Neural cell (in vitro differentiated cells): ENCODE measurements around the gene IGFL4. TPM values are rescaled to one million over a fixed set of nuclear protein-coding genes. Genes with fewer than 3 reads are reported as not detected.

ENCODE experiments used
- H2AFZ ChIP-seq: fragments of 200-600, 300-800 bp; sonication (generic), shearing (Covaris generic); 2 replicates; pipeline ENCODE4 v1.6.0; 2014; ENCODE audit warnings: low read depth, mild to moderate bottlenecking, antibody characterized with exemption, low read length, moderate library complexity
- H3F3A ChIP-seq: fragments of 200-600 bp; shearing (Covaris generic); 2 replicates; pipeline ENCODE4 v1.6.1; 2016; ENCODE audit warnings: mild to moderate bottlenecking, moderate library complexity, mixed read lengths, antibody characterized with exemption, low read length; ENCODE audit not compliant: insufficient read depth, poor library complexity, severe bottlenecking
- H3K27ac ChIP-seq: fragments of 200-600, 300-800 bp; sonication (generic), shearing (Covaris generic); 2 replicates; pipeline ENCODE4 v1.5.1; 2014; ENCODE audit warnings: mild to moderate bottlenecking, low read length, moderate library complexity
- H3K27me3 ChIP-seq: fragments of 300-800, 200-600 bp; sonication (generic), shearing (Covaris generic); 2 replicates; pipeline ENCODE4 v1.6.0; 2014; ENCODE audit warnings: mild to moderate bottlenecking, low read depth, low read length, moderate library complexity; ENCODE audit not compliant: insufficient read depth
- H3K36me3 ChIP-seq: fragments of 300-800, 200-600 bp; sonication (generic), shearing (Covaris generic); 2 replicates; pipeline ENCODE4 v1.5.1; 2014; ENCODE audit warnings: mild to moderate bottlenecking, antibody characterized with exemption, low read length, moderate library complexity; ENCODE audit not compliant: insufficient read depth
- H3K4me2 ChIP-seq: fragments of 300-800, 200-600 bp; sonication (generic), shearing (Covaris generic); 2 replicates; pipeline ENCODE4 v1.6.0; 2014; ENCODE audit warnings: mild to moderate bottlenecking, low read length
- H3K4me3 ChIP-seq: fragments of 300-800, 200-600 bp; sonication (generic), shearing (Covaris generic); 2 replicates; pipeline ENCODE4 v1.5.1; 2014; ENCODE audit warnings: mild to moderate bottlenecking, low read length, moderate library complexity
- H3K79me2 ChIP-seq: fragments of 200-600 bp; shearing (Covaris generic); replicated peaks from 2 replicates; pipeline ENCODE4 v1.6.0; 2014; ENCODE audit warnings: mild to moderate bottlenecking, low read length, moderate library complexity; ENCODE audit not compliant: insufficient read depth
- H3K9ac ChIP-seq: fragments of 300-800, 200-600 bp; sonication (generic), shearing (Covaris generic); 2 replicates; pipeline ENCODE4 v1.6.1; 2016; ENCODE audit warnings: mild to moderate bottlenecking, low read length, mixed read lengths
- H3K9me2 ChIP-seq: fragments of 200-600 bp; shearing (Covaris generic); 2 replicates; pipeline ENCODE4 v1.6.1; 2016; ENCODE audit warnings: mild to moderate bottlenecking, low read length, mixed read lengths; ENCODE audit not compliant: insufficient read depth
- H3K9me3 ChIP-seq: fragments of 200-600, 300-800 bp; sonication (generic), shearing (Covaris generic); 2 replicates; pipeline ENCODE4 v1.6.1; 2016; ENCODE audit warnings: mild to moderate bottlenecking, mixed run types, low read length, moderate library complexity, mixed read lengths
- H4K20me1 ChIP-seq: fragments of 200-600 bp; shearing (Covaris generic); 2 replicates; pipeline ENCODE4 v1.6.1; 2016; ENCODE audit warnings: mild to moderate bottlenecking, mixed run types; ENCODE audit not compliant: insufficient read depth
- EP300 ChIP-seq: fragments of 450-650 bp; conservative IDR thresholded peaks from 2 replicates; pipeline ENCODE4 v1.6.1; 2014; ENCODE audit warnings: antibody characterized with exemption, mild to moderate bottlenecking, moderate library complexity; ENCODE audit not compliant: poor library complexity, severe bottlenecking
- EZH2 ChIP-seq: fragments of 200-600, 300-800 bp; shearing (Covaris generic), sonication (generic); IDR thresholded peaks from 2 replicates; pipeline ENCODE4 v1.6.1; 2014; ENCODE audit warnings: antibody characterized with exemption, low read length, borderline replicate concordance, mild to moderate bottlenecking; ENCODE audit not compliant: insufficient read depth, poor library complexity, severe bottlenecking
- MXI1 ChIP-seq: fragments of 450-650 bp; conservative IDR thresholded peaks from 2 replicates; pipeline ENCODE4 v1.6.1; 2014; ENCODE audit warnings: antibody characterized with exemption, mild to moderate bottlenecking; ENCODE audit not compliant: poor library complexity, severe bottlenecking
- POLR2AphosphoS5 ChIP-seq: IDR thresholded peaks from 2 replicates; pipeline ENCODE4 v1.6.1; 2012
- RAD21 ChIP-seq: fragments of 450-650 bp; conservative IDR thresholded peaks from 2 replicates; pipeline ENCODE4 v1.6.1; 2014; ENCODE audit warnings: antibody characterized with exemption, mild to moderate bottlenecking, moderate library complexity
- SMC3 ChIP-seq: fragments of 450-650 bp; conservative IDR thresholded peaks from 2 replicates; pipeline ENCODE4 v1.6.1; 2014; ENCODE audit warnings: antibody characterized with exemption, mild to moderate bottlenecking, moderate library complexity; ENCODE audit not compliant: poor library complexity
- TAF1 ChIP-seq: IDR thresholded peaks from 2 replicates; pipeline ENCODE4 v1.6.1; 2012; ENCODE audit warnings: low read depth
- polyA plus RNA-seq: library from polyadenylated mRNA; depleted of rRNA; stranded (reverse); fragments of >200 nt; gene quantifications from 2 replicates; pipeline ENCODE4 v1.2.3, GENCODE V29; 2014
- small RNA-seq, 3 experiments: library from RNA; depleted of rRNA; stranded (forward); fragments of <200 nt; gene quantifications; one replicate each; pipeline ENCODE3, GENCODE V24; 2012
- TF ChIP-seq, protein P1 (sequence below): fragments of 450-650 bp; IDR thresholded peaks from 2 replicates; pipeline ENCODE4 v1.5.1; 2014; ENCODE audit warnings: antibody characterized with exemption, mild to moderate bottlenecking, moderate library complexity; ENCODE audit not compliant: poor library complexity, severe bottlenecking
- TF ChIP-seq, protein P2 (sequence below): IDR thresholded peaks from 2 replicates; pipeline ENCODE4 v1.6.1; 2012; ENCODE audit warnings: borderline replicate concordance

IGFL4 gene
- polyA plus RNA-seq, 1 donor from 2014 or later = 5.2 TPM

DNA sequence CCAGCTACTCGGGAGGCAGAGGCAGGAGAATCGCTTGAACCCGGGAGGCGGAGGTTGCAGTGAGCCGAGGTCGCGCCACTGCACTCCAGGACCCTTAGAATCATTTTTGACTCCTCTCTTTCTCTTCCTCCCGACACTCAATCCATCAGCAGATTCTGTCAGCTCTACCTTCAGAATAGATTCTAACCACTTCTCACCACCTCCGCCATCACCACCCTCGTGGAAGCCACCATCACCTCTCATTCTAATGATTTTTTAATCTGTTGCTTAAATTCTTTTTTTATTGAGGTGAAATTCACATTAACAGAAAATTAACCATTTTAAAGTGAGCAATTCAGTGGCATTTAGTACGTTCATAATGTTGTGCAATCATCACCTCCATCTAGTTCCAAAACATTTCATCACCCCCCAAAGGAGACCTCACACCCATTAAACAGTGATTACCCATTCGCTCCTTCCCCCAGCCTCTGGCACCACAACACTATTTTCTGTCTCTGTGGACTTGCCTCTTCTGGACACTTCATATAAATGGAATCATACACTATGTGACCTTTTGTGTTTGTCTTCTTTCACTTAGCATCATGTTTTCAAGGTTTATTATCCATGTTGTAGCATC, 50.6 kb downstream of the IGFL4 start:
- Histone ChIP-seq H3K4me2 (no peak overlapping the region), H2AFZ (no peak overlapping the region), H3K36me3 (no peaks in the 10 kb centered on the region), H3F3A (no peaks in the 10 kb centered on the region), H4K20me1 (no peaks in the 10 kb centered on the region), H3K27me3 (no peaks in the 10 kb centered on the region), H3K9ac (no peak overlapping the region), H3K9me2 (no peaks in the 10 kb centered on the region), H3K4me3 (no peak overlapping the region), H3K79me2 (no peaks in the 10 kb centered on the region), H3K9me3 (no peaks in the 10 kb centered on the region), H3K27ac (no peak overlapping the region)
- TF ChIP-seq EP300 = no peak
- TF ChIP-seq, protein P1, sequence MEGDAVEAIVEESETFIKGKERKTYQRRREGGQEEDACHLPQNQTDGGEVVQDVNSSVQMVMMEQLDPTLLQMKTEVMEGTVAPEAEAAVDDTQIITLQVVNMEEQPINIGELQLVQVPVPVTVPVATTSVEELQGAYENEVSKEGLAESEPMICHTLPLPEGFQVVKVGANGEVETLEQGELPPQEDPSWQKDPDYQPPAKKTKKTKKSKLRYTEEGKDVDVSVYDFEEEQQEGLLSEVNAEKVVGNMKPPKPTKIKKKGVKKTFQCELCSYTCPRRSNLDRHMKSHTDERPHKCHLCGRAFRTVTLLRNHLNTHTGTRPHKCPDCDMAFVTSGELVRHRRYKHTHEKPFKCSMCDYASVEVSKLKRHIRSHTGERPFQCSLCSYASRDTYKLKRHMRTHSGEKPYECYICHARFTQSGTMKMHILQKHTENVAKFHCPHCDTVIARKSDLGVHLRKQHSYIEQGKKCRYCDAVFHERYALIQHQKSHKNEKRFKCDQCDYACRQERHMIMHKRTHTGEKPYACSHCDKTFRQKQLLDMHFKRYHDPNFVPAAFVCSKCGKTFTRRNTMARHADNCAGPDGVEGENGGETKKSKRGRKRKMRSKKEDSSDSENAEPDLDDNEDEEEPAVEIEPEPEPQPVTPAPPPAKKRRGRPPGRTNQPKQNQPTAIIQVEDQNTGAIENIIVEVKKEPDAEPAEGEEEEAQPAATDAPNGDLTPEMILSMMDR = no peak
- TF ChIP-seq TAF1 = no peak
- no peak for TF ChIP-seq POLR2AphosphoS5
- no peak for TF ChIP-seq RAD21
- no peak for TF ChIP-seq SMC3
- TF ChIP-seq MXI1 = no peak
- TF ChIP-seq EZH2 = no peak
- TF ChIP-seq, protein P2, sequence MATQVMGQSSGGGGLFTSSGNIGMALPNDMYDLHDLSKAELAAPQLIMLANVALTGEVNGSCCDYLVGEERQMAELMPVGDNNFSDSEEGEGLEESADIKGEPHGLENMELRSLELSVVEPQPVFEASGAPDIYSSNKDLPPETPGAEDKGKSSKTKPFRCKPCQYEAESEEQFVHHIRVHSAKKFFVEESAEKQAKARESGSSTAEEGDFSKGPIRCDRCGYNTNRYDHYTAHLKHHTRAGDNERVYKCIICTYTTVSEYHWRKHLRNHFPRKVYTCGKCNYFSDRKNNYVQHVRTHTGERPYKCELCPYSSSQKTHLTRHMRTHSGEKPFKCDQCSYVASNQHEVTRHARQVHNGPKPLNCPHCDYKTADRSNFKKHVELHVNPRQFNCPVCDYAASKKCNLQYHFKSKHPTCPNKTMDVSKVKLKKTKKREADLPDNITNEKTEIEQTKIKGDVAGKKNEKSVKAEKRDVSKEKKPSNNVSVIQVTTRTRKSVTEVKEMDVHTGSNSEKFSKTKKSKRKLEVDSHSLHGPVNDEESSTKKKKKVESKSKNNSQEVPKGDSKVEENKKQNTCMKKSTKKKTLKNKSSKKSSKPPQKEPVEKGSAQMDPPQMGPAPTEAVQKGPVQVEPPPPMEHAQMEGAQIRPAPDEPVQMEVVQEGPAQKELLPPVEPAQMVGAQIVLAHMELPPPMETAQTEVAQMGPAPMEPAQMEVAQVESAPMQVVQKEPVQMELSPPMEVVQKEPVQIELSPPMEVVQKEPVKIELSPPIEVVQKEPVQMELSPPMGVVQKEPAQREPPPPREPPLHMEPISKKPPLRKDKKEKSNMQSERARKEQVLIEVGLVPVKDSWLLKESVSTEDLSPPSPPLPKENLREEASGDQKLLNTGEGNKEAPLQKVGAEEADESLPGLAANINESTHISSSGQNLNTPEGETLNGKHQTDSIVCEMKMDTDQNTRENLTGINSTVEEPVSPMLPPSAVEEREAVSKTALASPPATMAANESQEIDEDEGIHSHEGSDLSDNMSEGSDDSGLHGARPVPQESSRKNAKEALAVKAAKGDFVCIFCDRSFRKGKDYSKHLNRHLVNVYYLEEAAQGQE = no peak

Small RNAs within 50 kb of the gene (small RNA-seq; reads per million reads assigned to genes)
- 32.5 to 79.0 (median 33.8) reads per million in 3 experiments for gene MIR769

Other genes starting within 250 kb of the IGFL4 start
- gene DMWD, start 248.2 kb downstream of the IGFL4 start, polyA plus RNA-seq = 20.4 and 28.5 TPM in 2 replicates
- gene RSPH6A, start 225.7 kb downstream of the IGFL4 start, polyA plus RNA-seq = not detected in 2 replicates
- gene SYMPK, start 177.9 kb downstream of the IGFL4 start, polyA plus RNA-seq = 22.2 and 33.9 TPM in 2 replicates
- not detected in 2 replicates for gene FOXA3, start 176.7 kb downstream of the IGFL4 start, polyA plus RNA-seq
- gene IRF2BP1, start 154.9 kb downstream of the IGFL4 start, polyA plus RNA-seq = 26.9 and 27.6 TPM in 2 replicates
- 0.90 and 2.3 TPM in 2 replicates for gene MYPOP, start 138.4 kb downstream of the IGFL4 start, polyA plus RNA-seq
- 0.18 and 0.64 TPM in 2 replicates for gene NANOS2, start 126.2 kb downstream of the IGFL4 start, polyA plus RNA-seq
- gene NOVA2, start 67.1 kb downstream of the IGFL4 start, polyA plus RNA-seq = 7.6 and 9.3 TPM in 2 replicates
- 0.82 and 1.4 TPM in 2 replicates for gene CCDC61, start 45.5 kb downstream of the IGFL4 start, polyA plus RNA-seq
- not detected in 2 replicates for gene PGLYRP1, start 17.9 kb downstream of the IGFL4 start, polyA plus RNA-seq
- gene IGFL3, start 83.7 kb upstream of the IGFL4 start, polyA plus RNA-seq = not detected in 2 replicates
- gene IGFL2, start 107.2 kb upstream of the IGFL4 start, polyA plus RNA-seq = not detected in 2 replicates
- not detected in 2 replicates for gene IGFL1, start 188.7 kb upstream of the IGFL4 start, polyA plus RNA-seq